ENCODE measurements around the gene PTPN12. TPM values are rescaled to one million over a fixed set of nuclear protein-coding genes. Genes with fewer than 3 reads are reported as not detected.

PTPN12 gene
- total and polyA plus RNA-seq, 8 donors: 119 to 163 (median 138) TPM

- TF ChIP-seq, protein P1, sequence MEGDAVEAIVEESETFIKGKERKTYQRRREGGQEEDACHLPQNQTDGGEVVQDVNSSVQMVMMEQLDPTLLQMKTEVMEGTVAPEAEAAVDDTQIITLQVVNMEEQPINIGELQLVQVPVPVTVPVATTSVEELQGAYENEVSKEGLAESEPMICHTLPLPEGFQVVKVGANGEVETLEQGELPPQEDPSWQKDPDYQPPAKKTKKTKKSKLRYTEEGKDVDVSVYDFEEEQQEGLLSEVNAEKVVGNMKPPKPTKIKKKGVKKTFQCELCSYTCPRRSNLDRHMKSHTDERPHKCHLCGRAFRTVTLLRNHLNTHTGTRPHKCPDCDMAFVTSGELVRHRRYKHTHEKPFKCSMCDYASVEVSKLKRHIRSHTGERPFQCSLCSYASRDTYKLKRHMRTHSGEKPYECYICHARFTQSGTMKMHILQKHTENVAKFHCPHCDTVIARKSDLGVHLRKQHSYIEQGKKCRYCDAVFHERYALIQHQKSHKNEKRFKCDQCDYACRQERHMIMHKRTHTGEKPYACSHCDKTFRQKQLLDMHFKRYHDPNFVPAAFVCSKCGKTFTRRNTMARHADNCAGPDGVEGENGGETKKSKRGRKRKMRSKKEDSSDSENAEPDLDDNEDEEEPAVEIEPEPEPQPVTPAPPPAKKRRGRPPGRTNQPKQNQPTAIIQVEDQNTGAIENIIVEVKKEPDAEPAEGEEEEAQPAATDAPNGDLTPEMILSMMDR (IDR thresholded peaks at IDR 0.05): peak; percentile 24 to 30
- no peaks in the 10 kb centered on the region for H3K27me3 ChIP-seq
- H3K36me3 ChIP-seq: peaks cover 0 to 84% of the 10 kb centered on the region in 2 donors
- H3K4me3 ChIP-seq: no peak overlapping the region
- DNase-seq (peak in 2 of 4 donors; percentile 36 to 64), ATAC-seq (peak; percentile 58)
- intact Hi-C loops (cut with DNase I): no loop called here
- no peak overlapping the region for H3K27ac ChIP-seq
- H3K4me1 ChIP-seq: peaks cover 0 to 16% of the 10 kb centered on the region in 2 donors
- H3K9me3 ChIP-seq: no peaks in the 10 kb centered on the region
These were observed 120.5 kb downstream of the PTPN12 start for GRCh38 chr7:77657427-77658224.

- Histone ChIP-seq H3K4me1 (peaks cover 0 to 16% of the 10 kb centered on the region in 2 donors), H3K27ac (no peak overlapping the region), H3K4me3 (no peak overlapping the region), H3K36me3 (peaks cover 0 to 71% of the 10 kb centered on the region in 2 donors), H3K27me3 (no peaks in the 10 kb centered on the region), H3K9me3 (no peaks in the 10 kb centered on the region)
- intact Hi-C loops (cut with DNase I): no loop called here
- peak in 1 of 4 donors; percentile 60 for DNase-seq
- TF ChIP-seq, protein P1 (IDR thresholded peaks at IDR 0.05): no peak
- no peak for ATAC-seq
These were observed 121.8 kb downstream of the PTPN12 start for GRCh38 chr7:77658928-77659327.

DNA sequence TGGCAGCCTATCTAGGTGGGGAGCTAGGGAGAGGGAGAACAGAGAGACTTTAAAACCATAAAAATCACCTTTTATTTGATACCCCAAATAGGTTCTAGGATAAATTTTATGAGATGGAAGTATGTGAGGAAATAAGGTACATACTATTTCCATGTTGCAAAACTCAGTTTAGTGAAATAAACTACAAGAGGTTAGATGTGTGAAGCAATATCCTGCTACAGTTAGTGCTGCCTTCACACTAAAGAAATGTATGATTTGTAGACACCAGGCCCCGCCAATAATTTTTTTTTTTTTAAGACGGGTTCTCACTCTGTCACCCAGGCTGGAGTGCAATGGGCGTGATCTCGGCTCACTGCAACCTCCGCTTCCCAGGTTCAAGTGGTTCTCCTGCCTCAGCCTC is 124.7 kb downstream of the PTPN12 start:
- DNase-seq: peak in 1 of 4 donors; percentile 24
- no peaks in the 10 kb centered on the region for H3K9me3 ChIP-seq
- H3K4me3 ChIP-seq: no peak overlapping the region
- intact Hi-C loops (cut with DNase I): no loop called here
- peak overlapping the region in 1 of 2 donors; percentile 23 for H3K27ac ChIP-seq
- peaks cover 0 to 61% of the 10 kb centered on the region in 2 donors for H3K36me3 ChIP-seq
- no peak for ATAC-seq
- peaks cover 0 to 16% of the 10 kb centered on the region in 2 donors for H3K4me1 ChIP-seq
- H3K27me3 ChIP-seq: no peaks in the 10 kb centered on the region
- TF ChIP-seq, protein P1 (IDR thresholded peaks at IDR 0.05): no peak

GRCh38 chr7:77662869-77663268 is 125.8 kb downstream of the PTPN12 start:
- no peak for DNase-seq
- TF ChIP-seq, protein P1 (IDR thresholded peaks at IDR 0.05): no peak
- peaks cover 0 to 7% of the 10 kb centered on the region in 2 donors for H3K4me1 ChIP-seq
- intact Hi-C loops (cut with DNase I): no loop called here
- no peaks in the 10 kb centered on the region for H3K27me3 ChIP-seq
- H3K36me3 ChIP-seq: peaks cover 0 to 62% of the 10 kb centered on the region in 2 donors
- no peak overlapping the region for H3K4me3 ChIP-seq
- H3K9me3 ChIP-seq: no peaks in the 10 kb centered on the region
- no peak overlapping the region for H3K27ac ChIP-seq
- ATAC-seq: no peak

- Histone ChIP-seq H3K4me3 (no peak overlapping the region), H3K27me3 (no peaks in the 10 kb centered on the region), H3K27ac (no peak overlapping the region), H3K36me3 (peaks cover 0 to 53% of the 10 kb centered on the region in 2 donors), H3K4me1 (peaks cover 0 to 5% of the 10 kb centered on the region in 2 donors), H3K9me3 (no peaks in the 10 kb centered on the region)
- TF ChIP-seq, protein P1 (IDR thresholded peaks at IDR 0.05): no peak
- intact Hi-C loops (cut with DNase I): no loop called here
- DNase-seq (no peak), ATAC-seq (peak; percentile 58)
These were observed 127.6 kb downstream of the PTPN12 start for GRCh38 chr7:77664715-77665114.
